NCI-H748 (cell line): ENCODE results near the gene RAP1B.

ENCODE experiments used
- DNase-seq: peaks from one replicate; lab custom pipeline; 2025; ENCODE audit not compliant: unreplicated experiment; lab: John Stamatoyannopoulos, UW

The RAP1B gene

GRCh38 chr12:68611094-68611805 is 551 bp downstream of the RAP1B start:
- DNase-seq = peak; percentile 70

DNA sequence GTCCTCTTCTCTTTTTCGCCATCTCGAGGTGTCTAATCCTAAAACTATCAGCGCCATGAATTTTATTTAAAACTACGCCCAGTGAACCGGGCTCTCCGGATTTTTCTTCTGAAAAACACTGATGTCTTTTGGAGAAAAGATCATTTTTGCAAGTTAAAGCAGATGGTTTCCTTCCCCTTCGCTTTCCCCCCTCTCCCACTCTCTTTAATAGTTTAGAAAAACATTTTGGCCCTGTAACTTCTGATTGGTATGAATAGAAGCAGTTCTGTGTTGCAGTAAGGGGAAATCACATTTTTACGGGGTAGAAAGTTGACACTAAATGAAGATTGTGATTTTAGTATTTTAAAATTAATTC is 1.1 kb downstream of the RAP1B start:
- DNase-seq = no peak

- DNase-seq = no peak
Measured at GRCh38 chr12:68612202-68612601, 1.5 kb downstream of the RAP1B start.

GRCh38 chr12:68612697-68613096 is 2.0 kb downstream of the RAP1B start:
- no peak for DNase-seq

DNA sequence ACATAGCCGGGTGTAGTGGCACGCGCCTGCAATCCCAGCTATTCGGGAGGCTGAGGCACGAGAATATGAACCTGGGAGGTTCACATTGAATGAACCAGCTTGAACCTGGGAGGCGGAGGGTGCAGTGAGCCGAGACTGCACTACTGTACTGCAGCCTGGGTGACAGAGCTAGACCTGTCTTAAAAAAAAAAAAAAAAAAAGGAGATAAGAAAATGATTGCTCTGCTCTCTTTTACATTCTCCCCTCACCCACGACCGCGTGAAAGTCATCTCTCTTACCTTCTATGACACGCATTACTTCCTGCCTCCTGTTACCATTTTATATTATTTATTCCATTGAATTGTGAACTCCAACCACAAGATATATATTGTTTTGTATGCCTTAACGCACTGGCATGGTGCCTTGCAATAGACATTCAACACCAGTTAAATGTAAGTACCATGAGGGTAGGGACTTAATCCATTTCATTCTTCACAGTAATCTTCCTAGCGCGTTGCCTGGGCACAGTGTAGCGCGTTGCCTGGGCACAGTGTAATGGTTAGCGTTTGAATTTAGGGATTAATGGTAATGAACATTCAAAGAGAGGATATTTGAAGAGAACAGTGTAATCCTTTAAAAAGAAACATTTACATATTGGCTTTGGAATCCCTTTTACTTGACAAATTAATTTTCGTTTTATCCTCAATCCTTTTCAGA is 2.7 kb downstream of the RAP1B start:
- DNase-seq = no peak

DNA sequence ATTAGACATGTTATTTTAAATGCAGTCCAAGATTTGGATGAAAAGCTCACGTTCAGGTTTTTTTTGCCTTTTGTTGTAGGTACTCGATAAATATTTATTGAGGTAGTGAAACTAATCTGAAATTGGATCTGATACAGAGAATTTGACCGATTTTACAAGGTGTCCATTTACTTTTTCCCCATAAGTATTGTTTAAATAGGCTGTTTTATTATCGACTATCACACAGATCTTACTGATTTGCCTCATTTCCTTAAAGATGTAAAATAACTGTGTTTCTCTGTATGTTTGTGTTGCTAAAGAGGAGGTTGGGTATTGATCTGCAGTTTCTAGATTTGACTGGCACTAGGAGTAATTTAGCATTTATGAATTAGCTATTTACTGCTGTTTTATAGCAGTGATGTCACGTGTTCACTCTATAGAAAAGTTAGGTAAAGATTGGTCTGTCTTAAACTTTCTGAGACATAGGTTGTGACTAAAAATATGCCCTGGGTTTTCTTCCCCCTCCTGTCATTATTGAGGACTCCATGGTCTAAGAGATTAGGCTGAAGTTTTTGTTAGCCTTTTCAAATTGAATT is 3.5 kb downstream of the RAP1B start:
- DNase-seq = no peak

DNA sequence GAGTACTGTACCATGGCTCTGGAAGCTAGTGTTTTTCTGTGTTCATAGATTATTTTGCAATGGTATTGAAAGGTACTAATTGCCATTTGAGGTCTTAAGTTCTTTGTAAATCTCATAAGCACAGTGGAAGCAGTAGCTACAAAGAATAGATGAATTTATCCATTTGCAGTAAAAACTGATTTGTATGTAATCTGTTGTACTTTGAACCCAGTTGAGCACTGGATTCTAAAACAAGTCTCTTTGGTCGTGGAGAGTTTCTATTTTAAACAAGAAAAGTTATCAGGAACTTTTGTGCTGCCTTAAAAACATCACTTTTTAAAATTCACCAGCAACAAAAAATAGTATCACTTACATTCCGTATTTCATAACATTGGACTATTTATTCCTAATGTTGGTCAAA is 4.1 kb downstream of the RAP1B start:
- no peak for DNase-seq

DNA sequence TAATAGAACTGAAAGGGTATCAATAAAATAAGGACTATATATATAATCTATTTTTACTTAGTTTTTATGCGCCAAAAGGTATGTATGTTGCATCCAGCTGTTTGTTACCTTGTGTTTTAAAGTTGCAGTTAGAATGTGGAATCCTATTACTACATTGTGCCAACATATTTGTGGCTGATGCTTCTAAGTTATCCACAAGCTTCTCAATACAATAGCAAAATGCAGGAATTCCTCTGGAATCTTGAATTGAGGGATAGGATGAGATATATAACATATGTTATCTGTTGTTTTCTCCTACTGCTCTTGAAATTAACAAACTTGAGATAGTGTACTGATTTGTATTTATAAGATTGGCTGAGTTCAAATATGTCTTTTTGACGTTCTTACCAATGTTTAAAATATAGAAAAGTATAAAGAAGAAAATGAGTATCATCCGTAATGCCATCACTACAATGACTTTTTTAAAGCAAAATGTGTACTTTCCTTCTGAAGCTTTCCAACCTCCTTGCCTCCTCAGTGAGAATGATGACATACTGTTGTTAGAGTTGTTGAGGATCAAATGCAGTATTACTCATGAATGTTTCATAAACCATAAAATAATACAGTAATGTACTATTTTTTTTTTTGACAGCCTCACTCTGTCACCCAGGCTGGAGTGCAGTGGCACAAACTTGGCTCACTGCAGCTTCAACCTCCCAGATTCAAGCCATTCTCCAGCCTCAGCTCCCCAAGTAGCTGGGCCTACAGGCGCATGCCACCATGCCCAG is 6.6 kb downstream of the RAP1B start:
- DNase-seq = no peak

DNA sequence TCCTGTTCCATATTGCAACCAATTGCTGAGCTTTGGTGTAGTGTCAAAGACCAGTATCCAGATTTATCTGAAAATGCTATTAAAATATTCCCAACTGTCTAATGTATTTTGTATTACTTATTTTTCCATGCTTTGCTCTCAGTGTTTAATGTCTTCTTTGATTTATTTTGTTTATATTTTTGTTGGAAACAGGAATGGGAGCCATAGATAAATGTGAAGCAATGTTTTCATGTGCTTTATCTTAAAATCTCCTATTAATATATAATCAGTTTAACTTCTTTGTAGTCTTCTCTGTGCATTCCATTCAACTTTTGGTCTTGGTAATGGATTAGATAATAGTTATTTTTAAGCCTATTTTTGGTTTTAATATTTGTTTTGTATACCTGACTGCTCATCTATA is 8.8 kb downstream of the RAP1B start:
- DNase-seq = no peak

- DNase-seq = no peak
Measured at GRCh38 chr12:68620519-68621471, 10.1 kb downstream of the RAP1B start.

- no peak for DNase-seq
Measured at GRCh38 chr12:68621472-68622081, 10.9 kb downstream of the RAP1B start.

DNA sequence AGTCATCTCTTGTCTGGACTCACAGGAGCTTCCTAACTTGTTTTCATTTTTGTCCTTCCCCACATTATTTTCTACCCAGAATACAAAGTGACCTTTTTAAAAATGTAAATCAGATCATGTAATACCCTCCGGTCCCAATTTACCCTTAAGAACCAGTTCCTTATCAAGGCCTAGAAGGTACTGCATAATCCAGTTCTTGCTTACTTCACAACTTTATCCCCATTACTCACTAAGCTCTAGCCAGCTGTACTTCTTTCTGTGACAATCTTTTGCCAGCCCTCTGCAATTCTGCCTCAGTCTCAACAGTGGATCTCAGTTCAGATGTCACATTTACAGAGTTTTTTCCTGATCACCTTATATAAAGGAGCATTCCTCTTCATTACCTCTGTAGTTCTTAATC is 11.6 kb downstream of the RAP1B start:
- DNase-seq = no peak

DNA sequence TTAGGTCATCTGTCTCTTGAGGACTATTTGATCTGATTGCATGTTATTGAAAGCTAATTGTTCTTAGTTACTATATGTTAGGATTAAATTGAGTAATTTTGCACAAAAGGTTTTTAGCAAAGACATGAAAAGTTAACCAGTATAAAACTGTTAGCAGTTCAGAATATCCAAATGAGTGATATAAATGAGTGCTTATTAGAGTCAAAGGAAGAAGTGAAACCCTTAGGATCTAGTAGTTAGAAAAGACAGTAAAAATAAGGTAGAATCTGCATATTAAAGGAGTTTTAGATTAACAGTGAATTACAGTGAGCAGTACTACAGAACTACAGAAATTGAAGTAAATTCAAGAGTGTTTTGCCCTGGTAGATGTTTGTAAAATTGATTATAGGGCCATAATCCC is 12.4 kb downstream of the RAP1B start:
- no peak for DNase-seq

- no peak for DNase-seq
Measured at GRCh38 chr12:68623984-68624383, 13.3 kb downstream of the RAP1B start.

DNA sequence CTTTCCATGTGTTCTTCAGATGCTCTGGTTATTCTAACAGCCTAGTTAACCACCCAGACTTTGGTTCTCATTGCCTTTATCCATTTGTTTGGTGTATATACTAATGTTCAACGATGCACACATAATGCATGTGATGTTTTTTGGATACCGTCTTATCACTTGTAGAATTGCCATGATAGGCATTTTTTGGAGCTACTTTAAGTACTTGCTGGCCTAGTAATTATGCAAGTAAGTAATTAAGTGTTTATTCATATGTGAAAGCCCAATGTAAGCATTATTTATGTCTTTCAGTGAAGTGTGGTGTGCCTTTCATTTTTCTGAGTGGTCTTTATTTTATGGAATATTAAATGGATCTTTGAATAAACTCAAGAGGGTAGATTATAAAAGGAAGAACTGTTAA is 14.2 kb downstream of the RAP1B start:
- no peak for DNase-seq

DNA sequence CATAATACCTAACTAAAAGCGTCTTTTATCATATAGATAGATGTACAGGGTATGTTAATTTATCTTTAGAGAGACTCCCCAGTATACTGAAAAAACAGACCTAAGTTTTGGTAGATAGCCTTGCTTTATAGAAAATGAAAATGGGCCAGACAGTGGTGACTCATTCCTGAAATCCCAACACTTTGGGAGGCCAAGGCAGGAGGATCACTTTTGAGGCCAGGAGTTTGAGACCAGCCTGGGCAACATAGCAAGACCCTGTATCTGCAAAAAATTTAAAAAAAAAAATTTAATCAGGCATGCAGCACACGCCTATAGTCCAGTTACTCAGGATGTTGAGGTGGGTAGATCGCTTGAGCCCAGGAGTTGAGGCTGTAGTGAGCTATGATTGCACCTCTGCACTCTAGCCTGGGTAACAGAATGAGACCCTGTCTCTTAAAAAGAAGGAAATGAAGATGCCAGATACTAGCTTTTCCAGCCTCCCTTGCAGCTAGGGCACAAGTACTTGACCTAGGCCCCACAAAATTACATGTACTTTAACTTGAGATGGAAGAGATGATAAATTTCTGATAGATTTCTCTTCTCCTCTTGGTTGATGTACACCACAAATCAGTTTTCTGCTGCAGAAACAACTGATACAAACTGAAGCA is 17.1 kb downstream of the RAP1B start:
- DNase-seq = no peak

- DNase-seq = no peak
Measured at GRCh38 chr12:68628698-68629097, 18.0 kb downstream of the RAP1B start.

DNA sequence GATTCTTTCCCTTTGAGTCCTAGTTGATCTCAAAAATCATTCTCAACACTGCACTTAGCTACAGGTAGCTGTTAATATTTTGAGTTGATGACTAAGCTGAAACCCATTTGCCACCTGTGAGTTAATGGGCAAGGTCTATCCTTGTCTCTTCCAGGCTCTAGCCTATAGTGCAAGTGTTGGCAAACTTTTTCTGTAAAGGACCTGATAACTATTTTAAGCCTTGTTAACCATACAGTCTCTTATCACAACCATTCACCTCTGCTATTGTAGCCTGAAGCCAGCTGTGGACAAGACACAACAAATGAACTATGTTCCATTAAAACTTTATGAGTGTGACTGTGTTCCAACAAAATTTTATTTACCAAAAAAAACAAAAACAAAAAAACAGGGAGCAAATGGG is 19.4 kb downstream of the RAP1B start:
- no peak for DNase-seq

DNA sequence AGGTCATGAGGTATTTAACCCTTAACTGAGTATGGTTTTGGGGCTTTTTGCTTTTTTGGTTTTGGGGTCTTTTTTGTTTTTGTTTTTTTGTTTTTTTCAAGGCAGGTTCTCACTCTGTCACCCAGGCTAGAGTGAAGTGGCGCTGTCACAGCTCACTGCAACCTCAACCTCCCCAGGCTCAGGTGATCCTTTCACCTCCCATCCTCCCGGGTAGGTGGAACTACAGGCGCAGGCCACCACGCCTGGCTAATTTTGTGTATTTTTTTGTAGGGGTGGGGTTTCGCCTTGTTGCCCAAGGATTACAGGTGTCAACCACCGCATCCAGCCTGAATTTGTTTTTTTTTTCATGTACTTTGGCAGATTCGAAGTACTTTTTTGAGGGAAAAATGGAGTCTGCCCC is 19.9 kb downstream of the RAP1B start:
- no peak for DNase-seq

GRCh38 chr12:68631227-68631626 is 20.5 kb downstream of the RAP1B start:
- no peak for DNase-seq
